K562 (cell line): ENCODE data around the gene ZNF429. TPM values are rescaled to one million over a fixed set of nuclear protein-coding genes. Genes with fewer than 3 reads are reported as not detected.
"Not testable (repeated sequence)": the region's sequence is repeated elsewhere in the genome, so short reads cannot be mapped to it uniquely, and the experiment has no call there.

Source experiments
- ARNT ChIP-seq, 2 experiments: fragments of 450-650 bp; IDR thresholded peaks; 2 replicates each; pipeline ENCODE4 v1.6.1; 2016; ENCODE audit warnings: mild to moderate bottlenecking in 1 of 2
- ATF1 ChIP-seq, 2 experiments: fragments of 450-650 bp in 1 of 2; IDR thresholded peaks; 2 replicates each; pipeline ENCODE4 v1.6.1; 2016; ENCODE audit warnings: missing compliant biosample characterization in 1 of 2, missing genetic modification characterization in 1 of 2
- CBFA2T3 ChIP-seq: fragments of 450-650 bp; IDR thresholded peaks from 2 replicates; pipeline ENCODE4 v1.6.1; 2017
- CEBPB ChIP-seq: fragments of 450-650 bp; IDR thresholded peaks from 2 replicates; pipeline ENCODE4 v1.6.1; 2016; ENCODE audit warnings: missing genetic modification characterization, missing compliant biosample characterization
- CREB1 ChIP-seq, 2 experiments: sonication (generic) in 1 of 2; formaldehyde crosslinking in 1 of 2; IDR thresholded peaks; 2 replicates each; pipeline versions ENCODE4 v1.6.1 to v1.8.0; 2012 to 2022; ENCODE audit warnings: inconsistent platforms in 1 of 2, mild to moderate bottlenecking in 1 of 2, missing genetic modification reagents in 1 of 2, moderate library complexity in 1 of 2
- CXXC5 ChIP-seq: fragments of 250-450 bp; sonication (Bioruptor Pico); IDR thresholded peaks from 2 replicates; pipeline ENCODE4 v1.8.0; 2022; ENCODE audit warnings: inconsistent platforms, mild to moderate bottlenecking, moderate library complexity
- DACH1 ChIP-seq: fragments of 450-650 bp; IDR thresholded peaks from 2 replicates; pipeline ENCODE4 v1.6.1; 2018; ENCODE audit not compliant: partially characterized antibody
- JUN ChIP-seq, 2 experiments: sonication (generic) in 1 of 2; formaldehyde crosslinking in 1 of 2; IDR thresholded peaks; 2 replicates each; pipeline versions ENCODE4 v1.6.1 to v1.8.0; 2012 to 2022; ENCODE audit warnings: borderline replicate concordance in 2 of 2, mild to moderate bottlenecking in 2 of 2, improper control_type of control experiment in 1 of 2, low read depth in 1 of 2, low read length in 1 of 2, missing genetic modification reagents in 1 of 2
- MTA3 ChIP-seq: fragments of 450-650 bp; formaldehyde crosslinking; IDR thresholded peaks from 2 replicates; pipeline ENCODE4 v1.6.1; 2017; ENCODE audit warnings: mild to moderate bottlenecking, borderline replicate concordance
- NCOA2 ChIP-seq, 2 experiments: fragments of 450-650 bp; IDR thresholded peaks; 2 replicates each; pipeline ENCODE4 v1.6.1; 2018; ENCODE audit warnings: mild to moderate bottlenecking in 2 of 2, moderate library complexity in 1 of 2; ENCODE audit not compliant: partially characterized antibody in 2 of 2
- NCOR1 ChIP-seq: fragments of 450-650 bp; IDR thresholded peaks from 2 replicates; pipeline ENCODE4 v1.6.1; 2016; ENCODE audit warnings: mild to moderate bottlenecking, moderate library complexity
- RAD21 ChIP-seq, 2 experiments: fragments of 250-450 bp in 1 of 2; fragments of 450-650 bp in 1 of 2; sonication (Bioruptor Pico) in 1 of 2; formaldehyde crosslinking in 1 of 2; IDR thresholded peaks in 1 of 2; conservative IDR thresholded peaks in 1 of 2; 2 replicates each; pipeline versions ENCODE4 v1.4.0 to v1.8.0; 2020 to 2022; ENCODE audit warnings: mild to moderate bottlenecking in 2 of 2, moderate library complexity in 1 of 2
- RBBP5 ChIP-seq: fragments of 200-600 bp; sonication (generic); IDR thresholded peaks from 2 replicates; pipeline ENCODE4 v1.6.1; 2012; ENCODE audit warnings: borderline replicate concordance, mild to moderate bottlenecking, low read length, control low read depth, inconsistent platforms; ENCODE audit not compliant: insufficient read depth, poor library complexity, severe bottlenecking
- RNF2 ChIP-seq: sonication (generic); IDR thresholded peaks from 2 replicates; pipeline ENCODE4 v1.6.1; 2016
- SMAD1 ChIP-seq: fragments of 150-350 bp; IDR thresholded peaks from 2 replicates; pipeline ENCODE4 v1.6.1; 2014; ENCODE audit warnings: low read length, low read depth; ENCODE audit not compliant: partially characterized antibody
- SMARCE1 ChIP-seq: fragments of 450-650 bp; IDR thresholded peaks from 2 replicates; pipeline ENCODE4 v1.7.1; 2016; ENCODE audit warnings: mild to moderate bottlenecking
- TOE1 ChIP-seq, 2 experiments: fragments of 450-650 bp in 1 of 2; sonication (generic) in 1 of 2; formaldehyde crosslinking in 1 of 2; IDR thresholded peaks; 2 replicates each; pipeline versions ENCODE4 v1.7.1 to v1.8.0; 2016 to 2022; ENCODE audit warnings: borderline replicate concordance in 2 of 2, mild to moderate bottlenecking in 2 of 2, antibody characterized with exemption in 1 of 2, inconsistent platforms in 1 of 2, low read depth in 1 of 2, missing genetic modification reagents in 1 of 2, moderate library complexity in 1 of 2
- VEZF1 ChIP-seq: fragments of 200-800 bp; sonication (Bioruptor generic); IDR thresholded peaks from 2 replicates; pipeline ENCODE4 v1.6.1; 2017; ENCODE audit warnings: missing genetic modification characterization, missing compliant biosample characterization
- ZNF589 ChIP-seq: fragments of 200-800 bp; sonication (Bioruptor generic); IDR thresholded peaks from 2 replicates; pipeline ENCODE4 v1.6.1; 2016; ENCODE audit warnings: low read depth, missing genetic modification characterization, missing compliant biosample characterization
- polyA plus RNA-seq, 8 experiments: library from polyadenylated mRNA; depleted of rRNA in 4 of 8; stranded (reverse) in 5 of 8; unstranded in 3 of 8; fragments of >200 nt; fragmentation: Nextera tagmentation in 2 of 8; fragmentation: Illumina TruSeq in 1 of 8; extraction: Ambion mirVana in 2 of 8; extraction: Trizol in 1 of 8; gene quantifications; 2 replicates each; pipeline versions ENCODE4 v1.2.1 to v1.2.3, GENCODE V29; 2011 to 2014; ENCODE audit warnings: inconsistent platforms in 1 of 8, missing spikeins in 1 of 8
- total RNA-seq, 7 experiments: library from RNA; depleted of rRNA in 6 of 7; stranded (reverse); fragments of >200 nt in 6 of 7; fragmentation: Illumina TruSeq in 2 of 7; extraction: Trizol in 2 of 7; gene quantifications; 2 replicates each; pipeline versions ENCODE4 v1.2.1 to v1.2.3, GENCODE V29; 2011 to 2021; ENCODE audit warnings: low replicate concordance in 1 of 7
- TF ChIP-seq, protein P1 (sequence below): sonication (generic); IDR thresholded peaks from 2 replicates; pipeline ENCODE4 v1.6.1; 2016
- TF ChIP-seq, protein P2 (sequence below): fragments of 450-650 bp; IDR thresholded peaks from 2 replicates; pipeline ENCODE4 v1.6.1; 2016; ENCODE audit warnings: mild to moderate bottlenecking

Gene ZNF429
- total and polyA plus RNA-seq, 9 of the 15 experiments (the other 6 are each of a cell fraction or from before 2014, with no cell fraction given): 11.4 to 24.5 (median 16.3) TPM

- TF ChIP-seq, protein P1, sequence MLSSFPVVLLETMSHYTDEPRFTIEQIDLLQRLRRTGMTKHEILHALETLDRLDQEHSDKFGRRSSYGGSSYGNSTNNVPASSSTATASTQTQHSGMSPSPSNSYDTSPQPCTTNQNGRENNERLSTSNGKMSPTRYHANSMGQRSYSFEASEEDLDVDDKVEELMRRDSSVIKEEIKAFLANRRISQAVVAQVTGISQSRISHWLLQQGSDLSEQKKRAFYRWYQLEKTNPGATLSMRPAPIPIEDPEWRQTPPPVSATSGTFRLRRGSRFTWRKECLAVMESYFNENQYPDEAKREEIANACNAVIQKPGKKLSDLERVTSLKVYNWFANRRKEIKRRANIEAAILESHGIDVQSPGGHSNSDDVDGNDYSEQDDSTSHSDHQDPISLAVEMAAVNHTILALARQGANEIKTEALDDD: peak; percentile 36
- TF ChIP-seq VEZF1 (CRISPR knock-in tag): peak; percentile 45; the same call in 1 of the 2 replicates
- TF ChIP-seq MTA3: 0 out of 2 replicates have a peak, but pooled peaks have one; percentile 15
- peak; percentile 76 for TF ChIP-seq DACH1
- TF ChIP-seq JUN (IDR thresholded peaks at IDR 0.05; ENCODE audit: borderline replicate concordance, low read depth, low read length): 0 out of 2 replicates have a peak, but pooled peaks have one; percentile 18
- TF ChIP-seq JUN (CRISPR knock-in tag; IDR thresholded peaks at IDR 0.05; ENCODE audit: borderline replicate concordance); CREB1 (CRISPR knock-in tag; IDR thresholded peaks at IDR 0.05); TOE1 (CRISPR knock-in tag; IDR thresholded peaks at IDR 0.05; ENCODE audit: borderline replicate concordance, low read depth); ATF1 (CRISPR knock-in tag; IDR thresholded peaks at IDR 0.05): not testable (repeated sequence)
- peak; percentile 85 to 93 for TF ChIP-seq ARNT (IDR thresholded peaks at IDR 0.05)
- TF ChIP-seq SMAD1: peak; percentile 28
- 0 out of 2 replicates have a peak, but pooled peaks have one; percentile 19 for TF ChIP-seq CREB1 (IDR thresholded peaks at IDR 0.05)
- TF ChIP-seq NCOR1: peak; percentile 98
- TF ChIP-seq CEBPB (tag): peak; percentile 94
- TF ChIP-seq CXXC5 (CRISPR knock-in tag): 0 out of 2 replicates have a peak, but pooled peaks have one; percentile 61
- TF ChIP-seq CBFA2T3: peak; percentile 98
- TF ChIP-seq, protein P2, sequence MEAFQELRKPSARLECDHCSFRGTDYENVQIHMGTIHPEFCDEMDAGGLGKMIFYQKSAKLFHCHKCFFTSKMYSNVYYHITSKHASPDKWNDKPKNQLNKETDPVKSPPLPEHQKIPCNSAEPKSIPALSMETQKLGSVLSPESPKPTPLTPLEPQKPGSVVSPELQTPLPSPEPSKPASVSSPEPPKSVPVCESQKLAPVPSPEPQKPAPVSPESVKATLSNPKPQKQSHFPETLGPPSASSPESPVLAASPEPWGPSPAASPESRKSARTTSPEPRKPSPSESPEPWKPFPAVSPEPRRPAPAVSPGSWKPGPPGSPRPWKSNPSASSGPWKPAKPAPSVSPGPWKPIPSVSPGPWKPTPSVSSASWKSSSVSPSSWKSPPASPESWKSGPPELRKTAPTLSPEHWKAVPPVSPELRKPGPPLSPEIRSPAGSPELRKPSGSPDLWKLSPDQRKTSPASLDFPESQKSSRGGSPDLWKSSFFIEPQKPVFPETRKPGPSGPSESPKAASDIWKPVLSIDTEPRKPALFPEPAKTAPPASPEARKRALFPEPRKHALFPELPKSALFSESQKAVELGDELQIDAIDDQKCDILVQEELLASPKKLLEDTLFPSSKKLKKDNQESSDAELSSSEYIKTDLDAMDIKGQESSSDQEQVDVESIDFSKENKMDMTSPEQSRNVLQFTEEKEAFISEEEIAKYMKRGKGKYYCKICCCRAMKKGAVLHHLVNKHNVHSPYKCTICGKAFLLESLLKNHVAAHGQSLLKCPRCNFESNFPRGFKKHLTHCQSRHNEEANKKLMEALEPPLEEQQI: peak; percentile 90
- TF ChIP-seq RNF2: peak; percentile 97
- peak; percentile 63; the same call in 1 of the 2 replicates for TF ChIP-seq TOE1 (IDR thresholded peaks at IDR 0.05; ENCODE audit: borderline replicate concordance)
- peak; percentile 81 to 85 for TF ChIP-seq NCOA2 (IDR thresholded peaks at IDR 0.05; ENCODE audit: partially characterized antibody in 2 of 2)
- TF ChIP-seq RAD21 (CRISPR knock-in tag; conservative IDR thresholded peaks at IDR 0.05 in 1 of 2, IDR thresholded peaks at IDR 0.05 in 1 of 2): peak; percentile 30 to 48; a peak in 2 of 4 replicates
- peak; percentile 50 for TF ChIP-seq RBBP5
- TF ChIP-seq ATF1 (tag; IDR thresholded peaks at IDR 0.05): peak; percentile 49
- peak; percentile 79; the same call in 1 of the 2 replicates for TF ChIP-seq ZNF589 (CRISPR knock-in tag)
- peak; percentile 94 for TF ChIP-seq SMARCE1
Measured at GRCh38 chr19:21602659-21603430, 97.4 kb downstream of the ZNF429 start (continued).
